ENCODE measurements around the gene COX20.

Gene COX20

GRCh38 chr1:244836135-244836521 lies 670 bp downstream of the COX20 start:
- TF ChIP-seq CTCF (IDR thresholded peaks at IDR 0.05; ENCODE audit: control insufficient read depth, extremely low read depth, insufficient read depth), result no peak
- peak overlapping the region; percentile 61 for H3K4me3 ChIP-seq (ENCODE audit: low read depth, low read length)
- DNase-seq (ENCODE audit: low read depth), result no peak

GRCh38 chr1:244836584-244836983 lies 1.1 kb downstream of the COX20 start:
- no peak for TF ChIP-seq CTCF (IDR thresholded peaks at IDR 0.05; ENCODE audit: control insufficient read depth, extremely low read depth, insufficient read depth)
- no peak for DNase-seq (ENCODE audit: low read depth)
- peak overlapping the region; percentile 61 for H3K4me3 ChIP-seq (ENCODE audit: low read depth, low read length)

GRCh38 chr1:244837597-244838258 lies 2.3 kb downstream of the COX20 start:
- no peak for DNase-seq (ENCODE audit: low read depth)
- TF ChIP-seq CTCF (IDR thresholded peaks at IDR 0.05; ENCODE audit: control insufficient read depth, extremely low read depth, insufficient read depth), result no peak
- no peak overlapping the region for H3K4me3 ChIP-seq (ENCODE audit: low read depth, low read length)

- TF ChIP-seq CTCF (IDR thresholded peaks at IDR 0.05; ENCODE audit: control insufficient read depth, extremely low read depth, insufficient read depth), result no peak
- no peak overlapping the region for H3K4me3 ChIP-seq (ENCODE audit: low read depth, low read length)
- DNase-seq (ENCODE audit: low read depth), result no peak
Measured at GRCh38 chr1:244839656-244840055, 4.2 kb downstream of the COX20 start.

- H3K4me3 ChIP-seq (ENCODE audit: low read depth, low read length), result no peak overlapping the region
- no peak for TF ChIP-seq CTCF (IDR thresholded peaks at IDR 0.05; ENCODE audit: control insufficient read depth, extremely low read depth, insufficient read depth)
- no peak for DNase-seq (ENCODE audit: low read depth)
Measured at GRCh38 chr1:244840219-244840794, 4.8 kb downstream of the COX20 start.

GRCh38 chr1:244841273-244841927 lies 5.9 kb downstream of the COX20 start:
- DNase-seq (ENCODE audit: low read depth), result no peak
- TF ChIP-seq CTCF (IDR thresholded peaks at IDR 0.05; ENCODE audit: control insufficient read depth, extremely low read depth, insufficient read depth), result no peak
- H3K4me3 ChIP-seq (ENCODE audit: low read depth, low read length), result no peak overlapping the region
